ENCODE measurements around the gene TXN2.

- TF ChIP-seq POLR2AphosphoS5 (IDR thresholded peaks at IDR 0.05; ENCODE audit: low read depth, low read length): no peak
- TF ChIP-seq REST (IDR thresholded peaks at IDR 0.05; ENCODE audit: insufficient read depth in 1 of 2, low read depth in 2 of 2, low read length in 2 of 2): no peak
- TF ChIP-seq TAF1 (IDR thresholded peaks at IDR 0.05; ENCODE audit: borderline replicate concordance, insufficient read depth, low read length): no peak
- no peak for TF ChIP-seq SIN3A (IDR thresholded peaks at IDR 0.05; ENCODE audit: borderline replicate concordance, insufficient read depth, low read length)
- no peak for TF ChIP-seq FOXP2 (optimal IDR thresholded peaks at IDR 0.05; ENCODE audit: borderline replicate concordance, extremely low read depth, extremely low read length, insufficient read depth)
Observed at GRCh38 chr22:36493690-36494110, 12.3 kb upstream of the TXN2 start.
